PC-3 (cell line): ENCODE results near the gene ABCB7. TPM values are rescaled to one million over a fixed set of nuclear protein-coding genes. Genes with fewer than 3 reads are reported as not detected.

Experiments used
- ATAC-seq: fragments of 200-7000 bp; cut with Tn5 transposase; 2 replicates; pipeline ENCODE4 v1.9.1; 2020; ENCODE audit warnings: mild to moderate bottlenecking, moderate library complexity
- BruUV-seq: library from RNA; stranded (reverse); fragments of 400-500 nt; replicated peaks from 2 replicates; lab custom pipeline; 2021; lab: Mats Ljungman, UMichigan
- CTCF ChIA-PET: fragments of 300-600 bp; sonication (Branson Sonifier 250); formaldehyde crosslinking; loops from one replicate; lab custom pipeline; 2022; ENCODE audit warnings: antibody characterized with exemption; lab: Charles Lee
- POLR2A ChIA-PET: fragments of 300-600 bp; sonication (Branson Sonifier 250); formaldehyde crosslinking; loops from one replicate; lab custom pipeline; 2022; ENCODE audit warnings: antibody characterized with exemption; ENCODE audit not compliant: unreplicated experiment; lab: Charles Lee
- DNase-seq: peaks from one replicate; pipeline ENCODE4 v3.0.0-alpha.2; 2015
- H2AFZ ChIP-seq: fragments of 300-600 bp; sonication (generic); 2 replicates; pipeline ENCODE4 v1.6.0; 2016; ENCODE audit warnings: antibody characterized with exemption, low read length
- H3F3A ChIP-seq: fragments of 300-600 bp; sonication (generic); one replicate; pipeline ENCODE4 v1.6.0; 2017; ENCODE audit warnings: antibody characterized with exemption, low read length, control low read depth, mild to moderate bottlenecking; ENCODE audit not compliant: unreplicated experiment
- H3K27ac ChIP-seq: fragments of 300-600 bp; sonication (generic); 2 replicates; pipeline ENCODE4 v1.5.1; 2016; ENCODE audit warnings: mild to moderate bottlenecking, low read length
- H3K27me3 ChIP-seq: fragments of 300-600 bp; sonication (generic); 2 replicates; pipeline ENCODE4 v1.6.1; 2016; ENCODE audit warnings: low read length, mixed read lengths
- H3K36me3 ChIP-seq: fragments of 300-600 bp; sonication (generic); 2 replicates; pipeline ENCODE4 v1.6.1; 2016; ENCODE audit warnings: low read depth, mixed run types, low read length, mixed read lengths
- H3K4me1 ChIP-seq: fragments of 300-600 bp; sonication (generic); 2 replicates; pipeline ENCODE4 v1.5.1; 2016; ENCODE audit warnings: low read length; ENCODE audit not compliant: insufficient read depth
- H3K4me2 ChIP-seq: fragments of 300-600 bp; sonication (generic); 2 replicates; pipeline ENCODE4 v1.6.0; 2016; ENCODE audit warnings: low read length
- H3K4me3 ChIP-seq: fragments of 300-600 bp; sonication (generic); 2 replicates; pipeline ENCODE4 v1.5.1; 2016; ENCODE audit warnings: mild to moderate bottlenecking, low read length, mixed read lengths
- H3K79me2 ChIP-seq: fragments of 300-600 bp; sonication (generic); 2 replicates; pipeline ENCODE4 v1.6.1; 2017; ENCODE audit warnings: low read length, mixed read lengths
- H3K9ac ChIP-seq: fragments of 300-600 bp; sonication (generic); 2 replicates; pipeline ENCODE4 v1.6.0; 2016; ENCODE audit warnings: mild to moderate bottlenecking, low read length
- H3K9me2 ChIP-seq: fragments of 300-600 bp; sonication (generic); replicated peaks from 2 replicates; pipeline ENCODE4 v1.6.1; 2016; ENCODE audit warnings: mixed run types, low read length, mixed read lengths
- H3K9me3 ChIP-seq: fragments of 300-600 bp; sonication (generic); 2 replicates; pipeline ENCODE4 v1.6.1; 2016; ENCODE audit warnings: low read length, mixed read lengths
- H4K20me1 ChIP-seq: fragments of 300-600 bp; sonication (generic); 2 replicates; pipeline ENCODE4 v1.6.1; 2016; ENCODE audit warnings: low read length, mixed read lengths
- CTCF ChIP-seq: fragments of 300-600 bp; sonication (generic); conservative IDR thresholded peaks from 2 replicates; pipeline ENCODE4 v1.5.1; 2017; ENCODE audit warnings: antibody characterized with exemption, low read depth, mild to moderate bottlenecking, low read length
- EZH2 ChIP-seq: fragments of 300-600 bp; sonication (generic); IDR thresholded peaks from one replicate; pipeline ENCODE4 v1.6.1; 2017; ENCODE audit warnings: antibody characterized with exemption, mild to moderate bottlenecking, low read length; ENCODE audit not compliant: unreplicated experiment
- EZH2phosphoT487 ChIP-seq: fragments of 300-600 bp; sonication (generic); IDR thresholded peaks from 2 replicates; pipeline ENCODE4 v1.6.1; 2018; ENCODE audit warnings: mild to moderate bottlenecking, antibody characterized with exemption, low read length, borderline replicate concordance
- intact Hi-C: fragments of 100-400 bp; cut with micrococcal nuclease; formaldehyde crosslinking; loops from 2 replicates; pipeline ENCODE4 v1.9.0; 2023
- total RNA-seq: library from RNA; depleted of rRNA; stranded (reverse); fragments of >200 nt; gene quantifications from 2 replicates; pipeline ENCODE4 v1.2.3, GENCODE V29; 2014

Gene ABCB7
- total RNA-seq, 1 experiment from 2014 or later, result 34.6 TPM

- H3K9ac ChIP-seq, result peak overlapping the region; percentile 83
- peaks cover 32% of the 10 kb centered on the region for H3K79me2 ChIP-seq
- H3F3A ChIP-seq, result no peaks in the 10 kb centered on the region
- H3K27ac ChIP-seq, result no peak overlapping the region
- TF ChIP-seq EZH2 (no peak), EZH2phosphoT487 (no peak), CTCF (no peak)
- H3K4me1 ChIP-seq, result peaks cover 14% of the 10 kb centered on the region
- H3K27me3 ChIP-seq, result no peaks in the 10 kb centered on the region
- no peaks in the 10 kb centered on the region for H4K20me1 ChIP-seq
- peak overlapping the region; percentile 98 for H2AFZ ChIP-seq
- ATAC-seq (peak; percentile 49), DNase-seq (peak; percentile 9)
- no peaks in the 10 kb centered on the region for H3K9me3 ChIP-seq
- intact Hi-C loops, result loop anchor here (5.0 to 10.0 kb wide), 2 partner anchors 121 to 122 kb away; no protein-coding TSS in a partner anchor
- POLR2A ChIA-PET, result no interaction called here
- H3K4me3 ChIP-seq, result peak overlapping the region; percentile 85
- no peaks in the 10 kb centered on the region for H3K9me2 ChIP-seq
- CTCF ChIA-PET, result no interaction called here
- H3K4me2 ChIP-seq, result peak overlapping the region; percentile 86
- BruUV-seq, result TSS peak; percentile 61
- H3K36me3 ChIP-seq, result no peaks in the 10 kb centered on the region
Observed at GRCh38 chrX:75155447-75155826, 646 bp downstream of the ABCB7 start.

GRCh38 chrX:75154871-75155270, 1.2 kb downstream of the ABCB7 start:
- no TSS peak for BruUV-seq
- TF ChIP-seq CTCF (no peak), EZH2 (no peak), EZH2phosphoT487 (no peak)
- POLR2A ChIA-PET, result no interaction called here
- no peaks in the 10 kb centered on the region for H3F3A ChIP-seq
- ATAC-seq (no peak), DNase-seq (no peak)
- H3K9ac ChIP-seq, result no peak overlapping the region
- CTCF ChIA-PET, result no interaction called here
- intact Hi-C loops, result loop anchor here (5.0 to 10.0 kb wide), 2 partner anchors 120 to 122 kb away; no protein-coding TSS in a partner anchor
- no peaks in the 10 kb centered on the region for H3K9me2 ChIP-seq
- no peaks in the 10 kb centered on the region for H4K20me1 ChIP-seq
- no peaks in the 10 kb centered on the region for H3K36me3 ChIP-seq
- peak overlapping the region; percentile 86 for H3K4me2 ChIP-seq
- H3K79me2 ChIP-seq, result peaks cover 32% of the 10 kb centered on the region
- no peaks in the 10 kb centered on the region for H3K27me3 ChIP-seq
- peak overlapping the region; percentile 85 for H3K4me3 ChIP-seq
- no peak overlapping the region for H3K27ac ChIP-seq
- H2AFZ ChIP-seq, result no peak overlapping the region
- H3K4me1 ChIP-seq, result peaks cover 14% of the 10 kb centered on the region
- no peaks in the 10 kb centered on the region for H3K9me3 ChIP-seq

- Histone ChIP-seq H3K36me3 (no peaks in the 10 kb centered on the region), H3F3A (no peaks in the 10 kb centered on the region), H3K27me3 (no peaks in the 10 kb centered on the region), H4K20me1 (no peaks in the 10 kb centered on the region), H3K4me3 (no peak overlapping the region), H3K79me2 (peaks cover 47% of the 10 kb centered on the region), H3K4me2 (no peak overlapping the region), H2AFZ (no peak overlapping the region), H3K9ac (no peak overlapping the region), H3K27ac (no peak overlapping the region), H3K9me3 (no peaks in the 10 kb centered on the region), H3K9me2 (no peaks in the 10 kb centered on the region), H3K4me1 (peaks cover 12% of the 10 kb centered on the region)
- ChIA-PET CTCF (no interaction called here), POLR2A (no interaction called here)
- TF ChIP-seq CTCF (no peak), EZH2 (no peak), EZH2phosphoT487 (no peak)
- ATAC-seq (no peak), DNase-seq (no peak)
- intact Hi-C loops, result loop anchor here (10.0 kb wide), 1 partner anchor 117 kb away; no protein-coding TSS in a partner anchor
- BruUV-seq, result no TSS peak
Observed at GRCh38 chrX:75151827-75152592, 4.1 kb downstream of the ABCB7 start.
